ENCODE results near the gene ARID5B.

DNA sequence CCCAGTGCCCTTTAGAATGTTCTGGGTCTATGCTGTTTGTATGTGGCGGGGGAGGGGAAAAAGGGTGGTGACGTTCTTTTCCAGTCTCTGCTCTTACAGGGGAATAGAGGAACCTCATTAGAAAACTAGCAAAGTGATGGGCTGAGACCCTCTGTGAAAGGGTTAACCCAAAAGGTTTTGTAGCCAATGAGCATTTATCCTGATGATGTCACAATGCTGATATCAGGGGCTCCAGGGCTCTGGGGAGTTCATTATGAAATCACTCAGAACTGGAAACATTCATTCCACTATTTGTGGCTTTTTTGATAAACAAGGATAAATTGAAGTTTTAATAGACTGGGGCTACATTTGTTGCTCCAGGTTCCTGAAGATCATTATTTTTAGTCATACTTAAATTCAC, 71.7 kb downstream of the ARID5B start:
- TF ChIP-seq YY1 (IDR thresholded peaks at IDR 0.05; ENCODE audit: insufficient read depth, insufficient read length) (no peak), ZNF274 (IDR thresholded peaks at IDR 0.05; ENCODE audit: low read depth, low read length) (no peak)

Data from NT2/D1 (cell line).